Naive thymus-derived CD8-positive, alpha-beta T cell (primary cell): ENCODE data around the gene PTPA. TPM values are rescaled to one million over a fixed set of nuclear protein-coding genes. Genes with fewer than 3 reads are reported as not detected.

Source experiments
- ATAC-seq, 2 donors: fragments of 150-1000 bp; cut with Tn5 transposase in 1 of 2; sonication (Bioruptor Pico), chemical (Tn5 transposase) in 1 of 2; 1 replicate in 1 of 2; 2 replicates in 1 of 2; pipeline ENCODE4 v1.10.0; 2021; ENCODE audit warnings: mild to moderate bottlenecking in 2 of 2, moderate library complexity in 2 of 2
- POLR2A ChIA-PET: fragments of 350-600 bp; sonication (Branson Sonifier 250); formaldehyde crosslinking; loops from one replicate; lab custom pipeline; 2021; ENCODE audit warnings: antibody characterized with exemption; lab: Charles Lee
- DNase-seq, 10 donors: peaks; one replicate each; pipeline versions ENCODE4 v3.0.0 to v3.0.0-alpha.2; 2020 to 2022
- H3K27ac Mint-ChIP-seq, 10 donors: one replicate each; pipeline ENCODE4 v1.8.0; 2020 to 2022; ENCODE audit warnings: mild to moderate bottlenecking in 10 of 10, mixed read lengths in 10 of 10, moderate library complexity in 4 of 10, inconsistent platforms in 1 of 10
- H3K27me3 Mint-ChIP-seq, 5 donors: one replicate each; pipeline ENCODE4 v1.8.0; 2021 to 2022; ENCODE audit warnings: mixed read lengths in 5 of 5
- H3K36me3 Mint-ChIP-seq, 3 donors: one replicate each; pipeline ENCODE4 v1.8.0; 2020 to 2022; ENCODE audit warnings: mixed read lengths in 3 of 3, mild to moderate bottlenecking in 2 of 3, inconsistent platforms in 1 of 3
- H3K4me1 Mint-ChIP-seq, 4 donors: one replicate each; pipeline ENCODE4 v1.8.0; 2021 to 2022; ENCODE audit warnings: mixed read lengths in 4 of 4
- H3K4me3 Mint-ChIP-seq, 10 donors: one replicate each; pipeline ENCODE4 v1.8.0; 2020 to 2022; ENCODE audit warnings: mild to moderate bottlenecking in 10 of 10, mixed read lengths in 10 of 10, moderate library complexity in 6 of 10, inconsistent platforms in 1 of 10
- H3K9me3 Mint-ChIP-seq, 9 donors: one replicate each; pipeline ENCODE4 v1.8.0; 2020 to 2022; ENCODE audit warnings: mixed read lengths in 9 of 9, mild to moderate bottlenecking in 3 of 9, inconsistent platforms in 1 of 9, moderate library complexity in 1 of 9
- polyA plus RNA-seq, 3 donors: library from polyadenylated mRNA; unstranded; fragments of 300-500 nt; fragmentation: Illumina TruSeq; gene quantifications; one replicate each; pipeline ENCODE4 v1.2.3, GENCODE V29; 2021
- total RNA-seq, 8 experiments: library from RNA in 2 of 8; stranded (reverse) in 2 of 8; gene quantifications; one replicate each; pipeline ENCODE4 v1.2.3 and lab custom pipeline; 2021 to 2026

Gene PTPA
- total and polyA plus RNA-seq, 5 experiments from 2014 or later, result 13.7 to 60.6 (median 15.5) TPM

GRCh38 chr9:129177443-129177790, 66.2 kb downstream of the PTPA start:
- peaks cover 0 to 3% (median 0%) of the 10 kb centered on the region in 5 donors for H3K27me3 Mint-ChIP-seq
- peak overlapping the region in 7 of 10 donors; percentile 86 to 95 (median 93) for H3K4me3 Mint-ChIP-seq
- no peaks in the 10 kb centered on the region for H3K9me3 Mint-ChIP-seq
- ATAC-seq (peak; percentile 7 to 13), DNase-seq (peak in 1 of 10 donors; percentile 30)
- POLR2A ChIA-PET, result interaction anchor here (0.6 to 6.4 kb wide), 31 partner anchors 10 to 712 kb away, joined by 3 to 92 read pairs (median 5); partner anchors contain the start of genes C9orf50 and NTMT1
- H3K4me1 Mint-ChIP-seq, result peaks cover 3 to 16% (median 8%) of the 10 kb centered on the region in 4 donors
- H3K27ac Mint-ChIP-seq, result peak overlapping the region in 2 of 10 donors; percentile 82 to 86
- H3K36me3 Mint-ChIP-seq, result no peaks in the 10 kb centered on the region

- Mint-ChIP-seq H3K27me3 (peaks cover 0 to 3% (median 0%) of the 10 kb centered on the region in 5 donors), H3K27ac (peak within 1 kb of the TSS in 9 of 10 donors; percentile 51 to 87 (median 82)), H3K4me1 (peaks cover 3 to 16% (median 8%) of the 10 kb centered on the region in 4 donors), H3K9me3 (no peaks in the 10 kb centered on the region), H3K4me3 (peak within 1 kb of the TSS; percentile 88 to 96 (median 93)), H3K36me3 (no peaks in the 10 kb centered on the region)
- DNase-seq (peak; percentile 89 to 97 (median 94)), ATAC-seq (peak; percentile 84 to 88)
- POLR2A ChIA-PET, result interaction anchor here (0.6 to 6.4 kb wide), 39 partner anchors 9 to 711 kb away, joined by 3 to 92 read pairs (median 5); partner anchors contain the start of genes C9orf50, DOLPP1 and NTMT1
These were observed 66.8 kb downstream of the PTPA start, which contains the start of gene IER5L for GRCh38 chr9:129177791-129178567. IER5L (minus strand) TSS chr9:129178261; CDS start chr9:129178052, 209 bp downstream.

GRCh38 chr9:129178568-129179382, 67.6 kb downstream of the PTPA start:
- no peaks in the 10 kb centered on the region for H3K27me3 Mint-ChIP-seq
- peak overlapping the region in 5 of 10 donors; percentile 22 to 93 (median 64) for H3K4me3 Mint-ChIP-seq
- DNase-seq (no peak), ATAC-seq (no peak)
- no peaks in the 10 kb centered on the region for H3K9me3 Mint-ChIP-seq
- H3K36me3 Mint-ChIP-seq, result no peaks in the 10 kb centered on the region
- no peak overlapping the region for H3K27ac Mint-ChIP-seq
- H3K4me1 Mint-ChIP-seq, result peaks cover 5 to 12% (median 6%) of the 10 kb centered on the region in 4 donors
- POLR2A ChIA-PET, result interaction anchor here (0.6 to 6.4 kb wide), 33 partner anchors 8 to 448 kb away, joined by 3 to 92 read pairs (median 5); partner anchors contain the start of genes DOLPP1 and NTMT1

GRCh38 chr9:129181246-129181645, 70.0 kb downstream of the PTPA start:
- POLR2A ChIA-PET, result interaction anchor here (1.1 to 2.4 kb wide), 3 partner anchors 9 to 55 kb away, joined by 3 to 12 read pairs (median 4); no protein-coding TSS in a partner anchor
- DNase-seq, result no peak
- peaks cover 0 to 4% (median 2%) of the 10 kb centered on the region in 4 donors for H3K4me1 Mint-ChIP-seq
- no peak overlapping the region for H3K27ac Mint-ChIP-seq
- H3K4me3 Mint-ChIP-seq, result no peak overlapping the region
- H3K27me3 Mint-ChIP-seq, result no peaks in the 10 kb centered on the region
- no peaks in the 10 kb centered on the region for H3K9me3 Mint-ChIP-seq
- no peak for ATAC-seq
- no peaks in the 10 kb centered on the region for H3K36me3 Mint-ChIP-seq

GRCh38 chr9:129182122-129182521, 70.9 kb downstream of the PTPA start:
- POLR2A ChIA-PET, result interaction anchor here (2.4 kb wide), 1 partner anchor 54 kb away, joined by 12 read pairs; no protein-coding TSS in a partner anchor
- peak overlapping the region in 1 of 10 donors; percentile 53 for H3K27ac Mint-ChIP-seq
- DNase-seq, result no peak
- peaks cover 0 to 3% (median 2%) of the 10 kb centered on the region in 4 donors for H3K4me1 Mint-ChIP-seq
- no peaks in the 10 kb centered on the region for H3K9me3 Mint-ChIP-seq
- H3K27me3 Mint-ChIP-seq, result no peaks in the 10 kb centered on the region
- no peak overlapping the region for H3K4me3 Mint-ChIP-seq
- no peaks in the 10 kb centered on the region for H3K36me3 Mint-ChIP-seq
- no peak for ATAC-seq

GRCh38 chr9:129182625-129183494, 71.6 kb downstream of the PTPA start:
- DNase-seq, result no peak
- Mint-ChIP-seq H3K4me3 (no peak overlapping the region), H3K36me3 (no peaks in the 10 kb centered on the region), H3K9me3 (peaks cover 0 to 3% (median 0%) of the 10 kb centered on the region in 9 donors), H3K4me1 (peaks cover 0 to 3% (median 2%) of the 10 kb centered on the region in 4 donors), H3K27me3 (no peaks in the 10 kb centered on the region), H3K27ac (no peak overlapping the region)
- ATAC-seq, result no peak
- POLR2A ChIA-PET, result no interaction called here

GRCh38 chr9:129183495-129184218, 72.4 kb downstream of the PTPA start:
- no peak for ATAC-seq
- peaks cover 0 to 3% (median 0%) of the 10 kb centered on the region in 9 donors for H3K9me3 Mint-ChIP-seq
- H3K4me1 Mint-ChIP-seq, result peaks cover 0 to 3% (median 2%) of the 10 kb centered on the region in 4 donors
- no peaks in the 10 kb centered on the region for H3K27me3 Mint-ChIP-seq
- H3K4me3 Mint-ChIP-seq, result no peak overlapping the region
- H3K36me3 Mint-ChIP-seq, result no peaks in the 10 kb centered on the region
- peak overlapping the region in 1 of 10 donors; percentile 19 for H3K27ac Mint-ChIP-seq
- no peak for DNase-seq
- POLR2A ChIA-PET, result interaction anchor here (1.0 kb wide), 1 partner anchor 9 kb away, joined by 4 read pairs; no protein-coding TSS in a partner anchor

GRCh38 chr9:129184219-129184524, 73.0 kb downstream of the PTPA start:
- no peaks in the 10 kb centered on the region for H3K27me3 Mint-ChIP-seq
- H3K9me3 Mint-ChIP-seq, result peaks cover 0 to 3% (median 0%) of the 10 kb centered on the region in 9 donors
- H3K27ac Mint-ChIP-seq, result no peak overlapping the region
- H3K36me3 Mint-ChIP-seq, result no peaks in the 10 kb centered on the region
- no peak overlapping the region for H3K4me3 Mint-ChIP-seq
- POLR2A ChIA-PET, result interaction anchor here (1.0 kb wide), 1 partner anchor 9 kb away, joined by 4 read pairs; no protein-coding TSS in a partner anchor
- ATAC-seq, result no peak
- DNase-seq, result no peak
- peaks cover 0 to 3% (median 0%) of the 10 kb centered on the region in 4 donors for H3K4me1 Mint-ChIP-seq

GRCh38 chr9:129184596-129185122, 73.4 kb downstream of the PTPA start:
- POLR2A ChIA-PET, result interaction anchor here (1.0 kb wide), 1 partner anchor 10 kb away, joined by 4 read pairs; no protein-coding TSS in a partner anchor
- no peak overlapping the region for H3K27ac Mint-ChIP-seq
- no peaks in the 10 kb centered on the region for H3K27me3 Mint-ChIP-seq
- ATAC-seq (no peak), DNase-seq (no peak)
- peaks cover 0 to 3% (median 0%) of the 10 kb centered on the region in 4 donors for H3K4me1 Mint-ChIP-seq
- H3K9me3 Mint-ChIP-seq, result peaks cover 0 to 3% (median 0%) of the 10 kb centered on the region in 9 donors
- H3K4me3 Mint-ChIP-seq, result no peak overlapping the region
- no peaks in the 10 kb centered on the region for H3K36me3 Mint-ChIP-seq

GRCh38 chr9:129185402-129185801, 74.2 kb downstream of the PTPA start:
- Mint-ChIP-seq H3K9me3 (peaks cover 0 to 3% (median 0%) of the 10 kb centered on the region in 9 donors), H3K4me1 (peaks cover 0 to 3% (median 0%) of the 10 kb centered on the region in 4 donors), H3K36me3 (no peaks in the 10 kb centered on the region), H3K27ac (no peak overlapping the region), H3K4me3 (no peak overlapping the region), H3K27me3 (no peaks in the 10 kb centered on the region)
- DNase-seq (no peak), ATAC-seq (no peak)
- POLR2A ChIA-PET, result no interaction called here

- no peak overlapping the region for H3K4me3 Mint-ChIP-seq
- peaks cover 0 to 3% (median 0%) of the 10 kb centered on the region in 4 donors for H3K4me1 Mint-ChIP-seq
- POLR2A ChIA-PET, result no interaction called here
- H3K27me3 Mint-ChIP-seq, result no peaks in the 10 kb centered on the region
- DNase-seq, result no peak
- H3K9me3 Mint-ChIP-seq, result peaks cover 0 to 3% (median 0%) of the 10 kb centered on the region in 9 donors
- H3K36me3 Mint-ChIP-seq, result no peaks in the 10 kb centered on the region
- H3K27ac Mint-ChIP-seq, result no peak overlapping the region
- ATAC-seq, result no peak
These were observed 74.8 kb downstream of the PTPA start for GRCh38 chr9:129185991-129186390.
